K562 (cell line): ENCODE results near the gene KAZN. TPM values are rescaled to one million over a fixed set of nuclear protein-coding genes. Genes with fewer than 3 reads are reported as not detected.

Experiments used
- ATAC-seq: fragments of 200-7000 bp; cut with Tn5 transposase; 3 replicates; pipeline ENCODE4 v1.9.1; 2020; ENCODE audit warnings: moderate library complexity
- BruUV-seq: library from RNA; stranded (reverse); fragments of 400-500 nt; replicated peaks from 2 replicates; lab custom pipeline; 2021; lab: Mats Ljungman, UMichigan
- CTCF ChIA-PET: fragments of 300-600 bp; formaldehyde crosslinking; extraction: SDS; loops from one replicate; lab custom pipeline; 2021; ENCODE audit warnings: low intra/inter-chr PET ratio; lab: Yijun Ruan, JAX
- POLR2A ChIA-PET: fragments of 300-600, 350-650 bp; sonication (Branson Sonifier 250); formaldehyde crosslinking; extraction: SDS; loops from one replicate; lab custom pipeline; 2021; ENCODE audit warnings: antibody characterized with exemption, inconsistent platforms; lab: Yijun Ruan, JAX
- DNase-seq, 4 experiments: peaks; one replicate each; pipeline versions ENCODE4 v3.0.0 to v3.0.0-alpha.2; 2011 to 2018; ENCODE audit warnings: low spot score in 3 of 4, mixed read lengths in 3 of 4; ENCODE audit errors: extremely low read depth in 1 of 4
- FAIRE-seq: peaks from 2 replicates; lab custom pipeline; 2011; peaks lifted over from hg19 to GRCh38; lab: Jason Lieb, UNC
- H2AFZ ChIP-seq: 2 replicates; pipeline ENCODE4 v1.6.0; 2011; ENCODE audit warnings: low read depth, low read length, control low read depth, inconsistent platforms
- H3K27ac ChIP-seq: fragments of 200-600 bp; 3 replicates; pipeline ENCODE4 v1.8.0; 2011; ENCODE audit warnings: low read depth, mild to moderate bottlenecking, control low read depth, inconsistent platforms, low read length, moderate library complexity, mixed read lengths; ENCODE audit errors: extremely low read depth
- H3K27me3 ChIP-seq, 2 experiments: fragments of 300-600 bp in 1 of 2; 2 replicates in 1 of 2; 3 replicates in 1 of 2; pipeline versions ENCODE4 v1.6.0 to v1.8.0; 2011; ENCODE audit warnings: inconsistent platforms in 2 of 2, low read length in 2 of 2, mild to moderate bottlenecking in 1 of 2, mixed read lengths in 1 of 2, moderate library complexity in 1 of 2; ENCODE audit not compliant: control insufficient read depth in 2 of 2, insufficient read depth in 2 of 2
- H3K36me3 ChIP-seq: fragments of 300-600 bp; 3 replicates; pipeline ENCODE4 v1.8.0; 2011; ENCODE audit warnings: mild to moderate bottlenecking, low read length, inconsistent platforms; ENCODE audit not compliant: control insufficient read depth, insufficient read depth
- H3K4me1 ChIP-seq, 2 experiments: fragments of 200-600 bp in 1 of 2; replicated peaks in 1 of 2; 2 replicates in 1 of 2; 3 replicates in 1 of 2; pipeline versions ENCODE4 v1.5.1 to v1.8.0; 2011; ENCODE audit warnings: inconsistent platforms in 2 of 2, low read length in 2 of 2, mild to moderate bottlenecking in 1 of 2, mixed read lengths in 1 of 2, moderate library complexity in 1 of 2; ENCODE audit not compliant: control insufficient read depth in 2 of 2, insufficient read depth in 2 of 2
- H3K4me2 ChIP-seq: 2 replicates; pipeline ENCODE4 v1.6.1; 2011; ENCODE audit warnings: low read length, control low read depth, inconsistent platforms, mixed read lengths; ENCODE audit not compliant: insufficient read depth
- H3K4me3 ChIP-seq: fragments of 200-600 bp; sonication (generic), shearing (Covaris generic); 2 replicates; pipeline ENCODE4 v1.5.1; 2016; ENCODE audit warnings: control low read depth, inconsistent platforms
- H3K79me2 ChIP-seq: fragments of 200-600 bp; 3 replicates; pipeline ENCODE4 v1.8.0; 2011; ENCODE audit warnings: low read length, inconsistent platforms; ENCODE audit not compliant: control insufficient read depth, insufficient read depth
- H3K9ac ChIP-seq, 2 experiments: 2 replicates each; pipeline versions ENCODE4 v1.6.0 to v1.6.1; 2011; ENCODE audit warnings: low read depth in 2 of 2, low read length in 2 of 2, control low read depth in 1 of 2, inconsistent platforms in 1 of 2, mild to moderate bottlenecking in 1 of 2, mixed read lengths in 1 of 2; ENCODE audit not compliant: insufficient read depth in 1 of 2
- H3K9me1 ChIP-seq: one replicate; pipeline ENCODE4 v1.6.0; 2011; ENCODE audit warnings: inconsistent platforms, mild to moderate bottlenecking, low read length, moderate library complexity; ENCODE audit not compliant: control insufficient read depth, insufficient read depth
- H3K9me3 ChIP-seq: replicated peaks from 2 replicates; pipeline ENCODE4 v1.5.1; 2011; ENCODE audit warnings: low read depth, low read length, inconsistent platforms; ENCODE audit not compliant: control insufficient read depth, insufficient read depth
- H4K20me1 ChIP-seq: replicated peaks from 2 replicates; pipeline ENCODE4 v1.6.1; 2011; ENCODE audit warnings: low read length, inconsistent platforms, mixed read lengths; ENCODE audit not compliant: control insufficient read depth, insufficient read depth
- ASH1L ChIP-seq: fragments of 450-650 bp; IDR thresholded peaks from 2 replicates; pipeline ENCODE4 v1.6.1; 2018; ENCODE audit warnings: borderline replicate concordance, mild to moderate bottlenecking, low read depth; ENCODE audit not compliant: partially characterized antibody
- CAMTA2 ChIP-seq: fragments of 250-450 bp; sonication (Bioruptor Pico); conservative IDR thresholded peaks from 2 replicates; pipeline ENCODE4 v1.5.1; 2022
- CBFB ChIP-seq: sonication (generic); formaldehyde crosslinking; IDR thresholded peaks from 2 replicates; pipeline ENCODE4 v1.4.0; 2020; ENCODE audit warnings: mild to moderate bottlenecking, missing genetic modification reagents
- CHD1 ChIP-seq: fragments of 200-600 bp; sonication (generic); IDR thresholded peaks from one replicate; pipeline ENCODE4 v1.6.1; 2012; ENCODE audit warnings: mild to moderate bottlenecking, moderate library complexity, low read length, inconsistent platforms
- ETS2 ChIP-seq: IDR thresholded peaks from 2 replicates; pipeline ENCODE4 v1.6.1; 2016; ENCODE audit warnings: borderline replicate concordance, missing genetic modification characterization, mild to moderate bottlenecking, moderate library complexity, missing compliant biosample characterization; ENCODE audit not compliant: poor library complexity, severe bottlenecking
- HDAC3 ChIP-seq: fragments of 450-650 bp; IDR thresholded peaks from 2 replicates; pipeline ENCODE4 v1.6.1; 2018; ENCODE audit warnings: borderline replicate concordance, mild to moderate bottlenecking, moderate library complexity; ENCODE audit not compliant: partially characterized antibody
- HIVEP1 ChIP-seq: fragments of 250-450 bp; sonication (Bioruptor Pico); IDR thresholded peaks from 2 replicates; pipeline ENCODE4 v1.4.0; 2020; ENCODE audit warnings: mild to moderate bottlenecking
- KHSRP ChIP-seq: fragments of 450-650 bp; IDR thresholded peaks from 2 replicates; pipeline ENCODE4 v1.6.1; 2017
- NR4A1 ChIP-seq, 2 experiments: fragments of 250-450 bp in 1 of 2; fragments of 450-650 bp in 1 of 2; sonication (Bioruptor Pico) in 1 of 2; IDR thresholded peaks; 2 replicates each; pipeline versions ENCODE4 v1.4.0 to v1.6.1; 2016 to 2020; ENCODE audit warnings: mild to moderate bottlenecking in 2 of 2, missing compliant biosample characterization in 1 of 2, missing genetic modification characterization in 1 of 2, moderate library complexity in 1 of 2
- SIN3A ChIP-seq, 2 experiments: fragments of 150-350 bp in 1 of 2; IDR thresholded peaks; 2 replicates each; pipeline ENCODE4 v1.6.1; 2011 to 2016; ENCODE audit warnings: borderline replicate concordance in 2 of 2, low read depth in 2 of 2, low read length in 2 of 2, mild to moderate bottlenecking in 2 of 2, moderate library complexity in 2 of 2; ENCODE audit not compliant: control insufficient read depth in 1 of 2
- TCF3 ChIP-seq: sonication (generic); formaldehyde crosslinking; IDR thresholded peaks from 2 replicates; pipeline ENCODE4 v1.4.0; 2020; ENCODE audit warnings: mild to moderate bottlenecking, missing genetic modification reagents
- U2AF2 ChIP-seq: fragments of 200-400 bp; formaldehyde crosslinking; optimal IDR thresholded peaks from 2 replicates; pipeline ENCODE3; 2017; ENCODE audit warnings: low read depth, mild to moderate bottlenecking, low read length
- ZNF583 ChIP-seq: fragments of 250-450 bp; sonication (Bioruptor Pico); IDR thresholded peaks from 2 replicates; pipeline ENCODE4 v1.4.0; 2020
- ZNF780A ChIP-seq: fragments of 250-450 bp; sonication (Bioruptor Pico); IDR thresholded peaks from 2 replicates; pipeline ENCODE4 v1.5.0; 2021; ENCODE audit warnings: mild to moderate bottlenecking
- WGBS: fragments of 100-300 bp; shearing (Covaris generic); methylation state at CpG from one replicate; pipeline ENCODE4 v1.1.6; 2016; ENCODE audit warnings: low coverage, mixed read lengths; ENCODE audit not compliant: insufficient coverage; ENCODE audit errors: missing lambda C conversion rate; 5-methylcytosine and 5-hydroxymethylcytosine counted together
- in situ Hi-C: fragments of 300-500 bp; cut with MboI; formaldehyde crosslinking; loops from 4 replicates; pipeline ENCODE4 v1.15.0; 2018; ENCODE audit warnings: inconsistent platforms, mixed read lengths
- intact Hi-C: fragments of 100-400 bp; cut with micrococcal nuclease; formaldehyde crosslinking; loops from 2 replicates; pipeline ENCODE4 v1.14.2; 2022
- polyA plus RNA-seq, 8 experiments: library from polyadenylated mRNA; depleted of rRNA in 4 of 8; stranded (reverse) in 5 of 8; unstranded in 3 of 8; fragments of >200 nt; fragmentation: Nextera tagmentation in 2 of 8; fragmentation: Illumina TruSeq in 1 of 8; extraction: Ambion mirVana in 2 of 8; extraction: Trizol in 1 of 8; gene quantifications; 2 replicates each; pipeline versions ENCODE4 v1.2.1 to v1.2.3, GENCODE V29; 2011 to 2014; ENCODE audit warnings: inconsistent platforms in 1 of 8, missing spikeins in 1 of 8
- total RNA-seq, 7 experiments: library from RNA; depleted of rRNA in 6 of 7; stranded (reverse); fragments of >200 nt in 6 of 7; fragmentation: Illumina TruSeq in 2 of 7; extraction: Trizol in 2 of 7; gene quantifications; 2 replicates each; pipeline versions ENCODE4 v1.2.1 to v1.2.3, GENCODE V29; 2011 to 2021; ENCODE audit warnings: low replicate concordance in 1 of 7
- TF ChIP-seq, protein P1 (sequence below): IDR thresholded peaks from 3 replicates; pipeline ENCODE4 v1.6.1; 2011; ENCODE audit warnings: borderline replicate concordance, mild to moderate bottlenecking; ENCODE audit not compliant: insufficient read length, insufficient read depth

The KAZN gene
- total and polyA plus RNA-seq, 9 of the 15 experiments (the other 6 are each of a cell fraction or from before 2014, with no cell fraction given), result 2.1 to 21.6 (median 5.4) TPM

DNA sequence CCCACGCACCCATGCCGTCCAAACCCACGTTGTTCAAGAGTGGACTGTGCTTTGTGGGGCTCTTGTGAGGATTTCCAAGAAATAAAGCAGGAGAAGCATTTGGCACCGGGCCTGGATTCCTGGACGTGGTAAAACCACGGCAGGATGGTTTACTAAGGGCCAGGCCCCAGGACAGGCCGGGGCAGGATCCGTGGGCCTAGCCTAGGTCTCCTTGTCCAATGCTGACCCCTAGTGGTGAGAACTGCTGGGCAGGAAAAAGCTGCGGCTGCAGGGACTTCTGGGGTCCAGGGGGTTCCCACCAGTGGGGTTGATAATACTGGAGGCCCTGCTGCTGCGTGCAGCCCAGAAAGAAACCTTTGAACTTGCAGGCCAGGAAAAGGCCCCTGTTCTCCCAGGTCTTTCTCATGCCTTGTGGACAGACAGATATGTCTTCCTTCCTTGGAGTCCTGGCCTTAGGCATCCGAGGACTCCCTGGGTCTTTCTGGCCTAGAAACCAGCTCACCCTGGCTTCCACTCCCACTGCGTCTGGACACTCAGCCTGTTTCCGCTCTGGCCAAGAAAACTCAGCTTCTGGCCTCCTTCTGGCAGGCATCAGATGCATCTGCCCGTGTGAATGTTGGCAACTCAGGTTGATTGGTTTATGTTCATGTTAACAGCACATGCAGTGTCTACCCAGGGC is 448.1 kb downstream of the KAZN start (continued):
- no peak for TF ChIP-seq SIN3A (IDR thresholded peaks at IDR 0.05; ENCODE audit: borderline replicate concordance in 2 of 2, control insufficient read depth in 1 of 2, low read depth in 2 of 2, low read length in 2 of 2)

DNA sequence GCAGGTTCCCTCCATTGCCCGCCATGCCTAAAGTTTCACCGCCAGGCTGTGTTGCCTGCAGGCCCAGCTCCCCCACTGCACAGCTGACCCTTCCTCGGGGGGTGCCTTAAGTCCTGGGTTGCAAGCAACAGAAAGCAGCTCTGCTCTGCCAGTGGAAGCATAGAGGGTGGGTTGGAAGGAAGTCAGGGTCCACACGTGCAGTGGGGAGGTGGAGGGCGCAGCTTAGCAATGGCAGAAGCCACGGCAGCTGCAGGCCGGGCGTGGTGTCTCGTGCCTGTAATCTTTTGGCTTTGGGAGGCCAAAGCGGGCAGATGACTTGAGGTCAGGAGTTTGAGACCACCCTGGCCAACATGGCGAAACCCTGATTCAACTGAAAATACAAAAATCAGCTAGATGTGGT is 448.8 kb downstream of the KAZN start:
- no peak overlapping the region for H3K4me3 ChIP-seq
- no peaks in the 10 kb centered on the region for H3K79me2 ChIP-seq
- DNase-seq (no peak), ATAC-seq (no peak), FAIRE-seq (no peak)
- H4K20me1 ChIP-seq, result no peaks in the 10 kb centered on the region; the same call in 1 of the 2 replicates
- no peaks in the 10 kb centered on the region for H3K4me1 ChIP-seq
- no peaks in the 10 kb centered on the region for H3K9me3 ChIP-seq
- intact Hi-C loops, result loop anchor here (2.0 to 10.0 kb wide), 5 partner anchors 270 to 1082 kb away; no protein-coding TSS in a partner anchor
- POLR2A ChIA-PET, result interaction anchor here (1.2 to 1.4 kb wide), 2 partner anchors 15 to 167 kb away, joined by 3 to 4 read pairs; no protein-coding TSS in a partner anchor
- 88% methylated on average over 11 of the region's 11 CpGs for WGBS
- H3K4me2 ChIP-seq, result no peak overlapping the region
- in situ Hi-C loops, result loop anchor here (10.0 kb wide), 2 partner anchors 932 to 1082 kb away; no protein-coding TSS in a partner anchor
- H2AFZ ChIP-seq, result no peak overlapping the region
- TF ChIP-seq KHSRP, result no peak
- TF ChIP-seq HIVEP1, result no peak
- TF ChIP-seq U2AF2, result no peak
- TF ChIP-seq, protein P1, sequence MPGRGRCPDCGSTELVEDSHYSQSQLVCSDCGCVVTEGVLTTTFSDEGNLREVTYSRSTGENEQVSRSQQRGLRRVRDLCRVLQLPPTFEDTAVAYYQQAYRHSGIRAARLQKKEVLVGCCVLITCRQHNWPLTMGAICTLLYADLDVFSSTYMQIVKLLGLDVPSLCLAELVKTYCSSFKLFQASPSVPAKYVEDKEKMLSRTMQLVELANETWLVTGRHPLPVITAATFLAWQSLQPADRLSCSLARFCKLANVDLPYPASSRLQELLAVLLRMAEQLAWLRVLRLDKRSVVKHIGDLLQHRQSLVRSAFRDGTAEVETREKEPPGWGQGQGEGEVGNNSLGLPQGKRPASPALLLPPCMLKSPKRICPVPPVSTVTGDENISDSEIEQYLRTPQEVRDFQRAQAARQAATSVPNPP, result no peak
- TF ChIP-seq ASH1L, result no peak
- no peak for TF ChIP-seq TCF3 (CRISPR knock-in tag)
- TF ChIP-seq CHD1, result no peak
- TF ChIP-seq CBFB (CRISPR knock-in tag), result no peak
- TF ChIP-seq HDAC3, result no peak
- TF ChIP-seq CAMTA2, result no peak
- TF ChIP-seq ZNF780A (CRISPR knock-in tag), result no peak
- no peak for TF ChIP-seq ETS2 (tag)
- TF ChIP-seq NR4A1 (CRISPR knock-in tag; IDR thresholded peaks at IDR 0.05), result no peak
- TF ChIP-seq NR4A1 (tag; IDR thresholded peaks at IDR 0.05), result no peak
- TF ChIP-seq ZNF583, result no peak
- peaks cover 14% of the 10 kb centered on the region; the same call in 2 of the 3 replicates for H3K36me3 ChIP-seq
- no peaks in the 10 kb centered on the region for H3K27me3 ChIP-seq
- no peak overlapping the region for H3K27ac ChIP-seq
- BruUV-seq, result no TSS peak
- H3K9me1 ChIP-seq, result no peaks in the 10 kb centered on the region
- H3K9ac ChIP-seq, result no peak overlapping the region
- CTCF ChIA-PET, result interaction anchor here (0.8 to 2.1 kb wide), 3 partner anchors 934 to 1081 kb away, joined by 3 to 11 read pairs (median 4); no protein-coding TSS in a partner anchor
